HepG2 (cell line): Measurements from ENCODE around the gene NMNAT1. TPM values are rescaled to one million over a fixed set of nuclear protein-coding genes. Genes with fewer than 3 reads are reported as not detected.

ENCODE experiments used
- ATAC-seq: fragments of 200-7000 bp; cut with Tn5 transposase; 3 replicates; pipeline ENCODE4 v1.9.1; 2020; ENCODE audit warnings: mild to moderate bottlenecking, moderate library complexity
- BruUV-seq: library from RNA; stranded (reverse); fragments of 400-500 nt; replicated peaks from 2 replicates; lab custom pipeline; 2021; lab: Mats Ljungman, UMichigan
- CTCF ChIA-PET: fragments of 300-600 bp; formaldehyde crosslinking; extraction: SDS; loops from one replicate; lab custom pipeline; 2021; ENCODE audit warnings: low total read pairs, inconsistent platforms, low intra/inter-chr PET ratio; lab: Yijun Ruan, JAX
- POLR2A ChIA-PET: fragments of 350-600 bp; sonication (Branson Sonifier 250); formaldehyde crosslinking; loops from one replicate; lab custom pipeline; 2020; ENCODE audit warnings: antibody characterized with exemption, inconsistent platforms; lab: Yijun Ruan, JAX
- DNase-seq: peaks from one replicate; pipeline ENCODE4 v3.0.0-alpha.2; 2015; ENCODE audit warnings: low spot score
- FAIRE-seq: peaks from 3 replicates; lab custom pipeline; 2011; peaks lifted over from hg19 to GRCh38; lab: Jason Lieb, UNC
- H2AFZ ChIP-seq: one replicate; pipeline ENCODE4 v1.6.1; 2011; ENCODE audit warnings: low read length, inconsistent platforms
- H3K27ac ChIP-seq: fragments of 300-600 bp; 3 replicates; pipeline ENCODE4 v1.8.0; 2011; ENCODE audit warnings: mixed run types, mild to moderate bottlenecking, mixed read lengths, low read length, inconsistent platforms; ENCODE audit not compliant: insufficient read depth; ENCODE audit errors: extremely low read length
- H3K27me3 ChIP-seq, 2 experiments: fragments of 200-600 bp in 1 of 2; 2 replicates in 1 of 2; 3 replicates in 1 of 2; pipeline versions ENCODE4 v1.6.0 to v1.8.0; 2011; ENCODE audit warnings: low read length in 2 of 2, mild to moderate bottlenecking in 2 of 2, moderate library complexity in 2 of 2, inconsistent platforms in 1 of 2; ENCODE audit not compliant: insufficient read depth in 2 of 2, control insufficient read depth in 1 of 2
- H3K36me3 ChIP-seq, 2 experiments: fragments of 200-600 bp in 1 of 2; replicated peaks in 1 of 2; 2 replicates in 1 of 2; 3 replicates in 1 of 2; pipeline versions ENCODE4 v1.5.1 to v1.8.0; 2011; ENCODE audit warnings: low read length in 2 of 2, inconsistent platforms in 1 of 2; ENCODE audit not compliant: insufficient read depth in 2 of 2, control insufficient read depth in 1 of 2
- H3K4me1 ChIP-seq: 2 replicates; pipeline ENCODE4 v1.5.1; 2012; ENCODE audit warnings: low read length, inconsistent platforms; ENCODE audit not compliant: insufficient read depth
- H3K4me2 ChIP-seq: 2 replicates; pipeline ENCODE4 v1.6.0; 2011; ENCODE audit warnings: low read depth, low read length, inconsistent platforms
- H3K4me3 ChIP-seq, 3 experiments: fragments of 200-600 bp in 1 of 3; sonication (generic), shearing (Covaris generic) in 1 of 3; replicated peaks in 1 of 3; 2 replicates each; pipeline ENCODE4 v1.5.1; 2011 to 2016; ENCODE audit warnings: low read length in 3 of 3, inconsistent platforms in 2 of 3, low read depth in 2 of 3, mild to moderate bottlenecking in 2 of 3, control low read depth in 1 of 3, mixed read lengths in 1 of 3; ENCODE audit not compliant: insufficient read depth in 1 of 3
- H3K79me2 ChIP-seq: one replicate; pipeline ENCODE4 v1.6.1; 2011; ENCODE audit warnings: low read length, inconsistent platforms; ENCODE audit not compliant: insufficient read depth
- H3K9ac ChIP-seq: 2 replicates; pipeline ENCODE4 v1.6.0; 2011; ENCODE audit warnings: mild to moderate bottlenecking, low read depth, low read length, inconsistent platforms; ENCODE audit not compliant: insufficient read depth
- H3K9me3 ChIP-seq: 2 replicates; pipeline ENCODE4 v1.5.1; 2012; ENCODE audit warnings: mild to moderate bottlenecking, low read length
- H4K20me1 ChIP-seq: 2 replicates; pipeline ENCODE4 v1.6.0; 2011; ENCODE audit warnings: inconsistent platforms, mild to moderate bottlenecking, low read length, moderate library complexity; ENCODE audit not compliant: insufficient read depth
- CEBPG ChIP-seq: IDR thresholded peaks from 2 replicates; pipeline ENCODE4 v1.6.1; 2016
- DNMT1 ChIP-seq: sonication (generic); formaldehyde crosslinking; IDR thresholded peaks from 2 replicates; pipeline ENCODE4 v1.5.1; 2020; ENCODE audit warnings: mild to moderate bottlenecking, missing genetic modification reagents
- HDAC1 ChIP-seq: sonication (generic); formaldehyde crosslinking; IDR thresholded peaks from 2 replicates; pipeline ENCODE4 v1.5.1; 2020; ENCODE audit warnings: mild to moderate bottlenecking, missing genetic modification reagents
- KDM2A ChIP-seq: sonication (generic); formaldehyde crosslinking; IDR thresholded peaks from 2 replicates; pipeline ENCODE4 v1.4.0; 2020; ENCODE audit warnings: low read depth, missing genetic modification reagents, borderline replicate concordance
- MYPOP ChIP-seq: sonication (generic); formaldehyde crosslinking; IDR thresholded peaks from 2 replicates; pipeline ENCODE4 v1.8.1; 2023; ENCODE audit warnings: mild to moderate bottlenecking, moderate library complexity, missing genetic modification reagents
- NCOA5 ChIP-seq: sonication (generic); formaldehyde crosslinking; IDR thresholded peaks from 2 replicates; pipeline ENCODE4 v1.4.0; 2020; ENCODE audit warnings: missing genetic modification reagents
- PHF8 ChIP-seq: sonication (generic); formaldehyde crosslinking; IDR thresholded peaks from 2 replicates; pipeline ENCODE4 v1.5.0; 2020; ENCODE audit warnings: missing genetic modification reagents
- PRDM10 ChIP-seq: sonication (generic); formaldehyde crosslinking; IDR thresholded peaks from 2 replicates; pipeline ENCODE4 v1.4.0; 2020; ENCODE audit warnings: low read depth, missing genetic modification reagents
- SAP130 ChIP-seq: IDR thresholded peaks from 2 replicates; pipeline ENCODE4 v1.6.1; 2016; ENCODE audit warnings: low read depth
- SNRNP70 ChIP-seq: fragments of 200-400 bp; formaldehyde crosslinking; IDR thresholded peaks from 2 replicates; pipeline ENCODE4 v1.6.1; 2017; ENCODE audit warnings: mild to moderate bottlenecking, low read depth, low read length, moderate library complexity
- SSRP1 ChIP-seq: IDR thresholded peaks from 2 replicates; pipeline ENCODE4 v1.6.1; 2016; ENCODE audit warnings: control low read depth
- U2AF1 ChIP-seq: fragments of 200-400 bp; formaldehyde crosslinking; optimal IDR thresholded peaks from 2 replicates; pipeline ENCODE3; 2017; ENCODE audit warnings: mild to moderate bottlenecking, low read depth, low read length
- ZNF160 ChIP-seq: sonication (generic); formaldehyde crosslinking; IDR thresholded peaks from 2 replicates; pipeline ENCODE4 v1.8.0; 2022; ENCODE audit warnings: mild to moderate bottlenecking, inconsistent platforms, missing genetic modification reagents
- ZNF317 ChIP-seq: sonication (generic); formaldehyde crosslinking; IDR thresholded peaks from 2 replicates; pipeline ENCODE4 v1.5.0; 2020; ENCODE audit warnings: mild to moderate bottlenecking, missing genetic modification reagents
- ZNF503 ChIP-seq: sonication (generic); formaldehyde crosslinking; IDR thresholded peaks from 2 replicates; pipeline ENCODE4 v1.4.0; 2020; ENCODE audit warnings: missing genetic modification reagents
- ZNF816 ChIP-seq: sonication (generic); formaldehyde crosslinking; IDR thresholded peaks from 2 replicates; pipeline ENCODE4 v1.8.0; 2022; ENCODE audit warnings: missing genetic modification reagents, mild to moderate bottlenecking, borderline replicate concordance
- WGBS: methylation state at CpG from one replicate; pipeline ENCODE4 v1.1.6; 2017; ENCODE audit warnings: low lambda C conversion rate; 5-methylcytosine and 5-hydroxymethylcytosine counted together
- in situ Hi-C: cut with HindIII; loops from 2 replicates; pipeline ENCODE4 v1.10.0; 2017; ENCODE audit warnings: low pct_unique_long_range_greater_than_20kb; ENCODE audit not compliant: extremely low pct_ligation_motif_present
- intact Hi-C: fragments of 100-400 bp; cut with micrococcal nuclease; formaldehyde crosslinking; loops from one replicate; pipeline ENCODE4 v1.10.0; 2022; ENCODE audit not compliant: unreplicated experiment
- polyA plus RNA-seq, 8 experiments: library from polyadenylated mRNA; depleted of rRNA in 3 of 8; stranded (reverse) in 7 of 8; unstranded in 1 of 8; fragments of >200 nt; fragmentation: Illumina TruSeq in 4 of 8; extraction: Trizol in 4 of 8; gene quantifications; 2 replicates each; pipeline versions ENCODE4 v1.2.1 to v1.2.3, GENCODE V29; 2011 to 2016; ENCODE audit warnings: low read depth in 4 of 8, missing spikeins in 1 of 8, mixed read lengths in 1 of 8; ENCODE audit not compliant: insufficient read depth in 1 of 8
- total RNA-seq, 5 experiments: library from RNA; depleted of rRNA; stranded (reverse); fragments of >200 nt; fragmentation: Illumina TruSeq; extraction: Trizol; gene quantifications; 2 replicates each; pipeline ENCODE4 v1.2.3, GENCODE V29; 2016; ENCODE audit warnings: low read depth in 1 of 5
- TF ChIP-seq, protein P1 (sequence below): sonication (generic); formaldehyde crosslinking; IDR thresholded peaks from 2 replicates; pipeline ENCODE4 v1.5.0; 2020; ENCODE audit warnings: missing genetic modification reagents, mild to moderate bottlenecking, borderline replicate concordance

NMNAT1 gene
- total and polyA plus RNA-seq, 2 of the 13 experiments (the other 11 are each of a cell fraction or from before 2014, with no cell fraction given): 5.6 to 12.2 TPM

DNA sequence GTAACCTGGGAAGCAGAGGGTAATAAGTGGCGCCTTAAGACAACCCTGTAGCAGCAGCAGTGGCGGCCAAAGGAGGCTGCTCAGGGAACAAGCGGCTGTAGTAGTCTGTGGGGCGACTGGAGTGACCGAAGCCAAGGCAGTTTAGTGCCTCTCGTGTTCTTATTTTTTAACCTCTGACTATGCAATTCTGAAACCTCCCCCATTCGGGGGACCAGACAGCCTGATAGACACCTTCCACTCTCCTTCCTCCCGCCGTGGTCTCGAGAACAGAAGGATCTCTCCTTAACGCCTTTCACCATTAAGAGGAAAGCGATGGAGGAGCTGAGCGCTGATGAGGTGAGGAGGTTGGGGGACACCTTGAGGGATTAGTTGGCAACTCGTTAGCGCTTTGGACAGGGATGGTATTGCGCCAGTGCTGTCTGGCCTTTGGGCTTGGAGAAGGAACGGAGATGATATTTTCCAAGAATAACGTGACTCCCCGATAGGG is 90.1 kb downstream of the NMNAT1 start:
- Histone ChIP-seq H3K9me3 (no peaks in the 10 kb centered on the region), H3K27ac (peak overlapping the region; percentile 84), H3K4me3 (peak overlapping the region; percentile 70 to 89 (median 84)), H3K36me3 (peaks cover 0 to 2% of the 10 kb centered on the region in 2 experiments; a peak in 2 of 5 replicates), H3K79me2 (peaks cover 36% of the 10 kb centered on the region), H3K4me2 (peak overlapping the region; percentile 91), H3K4me1 (peaks cover 11% of the 10 kb centered on the region), H4K20me1 (no peaks in the 10 kb centered on the region), H3K9ac (peak overlapping the region; percentile 81), H3K27me3 (no peaks in the 10 kb centered on the region; a peak in 1 of 5 replicates), H2AFZ (no peak overlapping the region)
- WGBS: 0% methylated on average over 13 of the region's 19 CpGs
- ChIA-PET CTCF (interaction anchor here (1.1 to 2.7 kb wide), 3 partner anchors 83 to 158 kb away, joined by 3 to 16 read pairs (median 10); no protein-coding TSS in a partner anchor), POLR2A (interaction anchor here (1.0 to 3.0 kb wide), 7 partner anchors 13 to 123 kb away, joined by 3 to 12 read pairs (median 4); partner anchors contain the start of genes LZIC and NMNAT1)
- BruUV-seq: no TSS peak
- in situ Hi-C loops: loop anchor here (5.0 to 10.0 kb wide), 2 partner anchors 91 to 159 kb away; partner anchors contain the start of genes LZIC and NMNAT1
- FAIRE-seq (peak; percentile 40), ATAC-seq (peak; percentile 52), DNase-seq (peak; percentile 51)
- intact Hi-C loops: loop anchor here (2.0 kb wide), 1 partner anchor 91 kb away; the partner anchor contains the start of genes LZIC and NMNAT1
- no peak for TF ChIP-seq NCOA5 (CRISPR knock-in tag)
- peak; percentile 2; the same call in 1 of the 2 replicates for TF ChIP-seq SAP130 (CRISPR knock-in tag)
- peak; percentile 58; the same call in 1 of the 2 replicates for TF ChIP-seq ZNF317
- no peak for TF ChIP-seq ZNF816 (CRISPR knock-in tag)
- no peak for TF ChIP-seq U2AF1
- 0 out of 2 replicates have a peak, but pooled peaks have one; percentile 44 for TF ChIP-seq HDAC1 (CRISPR knock-in tag)
- TF ChIP-seq, protein P1, sequence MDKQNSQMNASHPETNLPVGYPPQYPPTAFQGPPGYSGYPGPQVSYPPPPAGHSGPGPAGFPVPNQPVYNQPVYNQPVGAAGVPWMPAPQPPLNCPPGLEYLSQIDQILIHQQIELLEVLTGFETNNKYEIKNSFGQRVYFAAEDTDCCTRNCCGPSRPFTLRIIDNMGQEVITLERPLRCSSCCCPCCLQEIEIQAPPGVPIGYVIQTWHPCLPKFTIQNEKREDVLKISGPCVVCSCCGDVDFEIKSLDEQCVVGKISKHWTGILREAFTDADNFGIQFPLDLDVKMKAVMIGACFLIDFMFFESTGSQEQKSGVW (CRISPR knock-in tag): no peak
- TF ChIP-seq SSRP1 (CRISPR knock-in tag): 0 out of 2 replicates have a peak, but pooled peaks have one; percentile 26
- no peak for TF ChIP-seq SNRNP70
- TF ChIP-seq PHF8 (CRISPR knock-in tag): no peak
- no peak for TF ChIP-seq DNMT1 (CRISPR knock-in tag)
- peak; percentile 89 for TF ChIP-seq MYPOP (CRISPR knock-in tag)
- 0 out of 2 replicates have a peak, but pooled peaks have one; percentile 18 for TF ChIP-seq KDM2A (CRISPR knock-in tag)
- 0 out of 2 replicates have a peak, but pooled peaks have one; percentile 41 for TF ChIP-seq ZNF160
- TF ChIP-seq ZNF503 (CRISPR knock-in tag): no peak
- TF ChIP-seq PRDM10 (CRISPR knock-in tag): no peak
- peak; percentile 52 for TF ChIP-seq CEBPG (CRISPR knock-in tag)
